Right renal cortex interstitium (tissue), 3 donors: ENCODE measurements around the gene KDM5A. TPM values are rescaled to one million over a fixed set of nuclear protein-coding genes. Genes with fewer than 3 reads are reported as not detected.
"Not testable (repeated sequence)": the region's sequence is repeated elsewhere in the genome, so short reads cannot be mapped to it uniquely, and the experiment has no call there.

Experiments
- DNase-seq, 3 donors: peaks; one replicate each; pipeline ENCODE4 v3.0.0-alpha.2; 2013; ENCODE audit warnings: low read depth in 3 of 3, low spot score in 2 of 3
- polyA plus RNA-seq, 3 donors: library from polyadenylated mRNA; unstranded; fragments of 120-200 nt; gene quantifications; one replicate each; pipeline ENCODE4 v1.2.1, GENCODE V29; 2013; ENCODE audit not compliant: insufficient read length in 3 of 3

KDM5A gene
- polyA plus RNA-seq, 3 donors, result 44.1 to 47.4 (median 44.2) TPM

DNA sequence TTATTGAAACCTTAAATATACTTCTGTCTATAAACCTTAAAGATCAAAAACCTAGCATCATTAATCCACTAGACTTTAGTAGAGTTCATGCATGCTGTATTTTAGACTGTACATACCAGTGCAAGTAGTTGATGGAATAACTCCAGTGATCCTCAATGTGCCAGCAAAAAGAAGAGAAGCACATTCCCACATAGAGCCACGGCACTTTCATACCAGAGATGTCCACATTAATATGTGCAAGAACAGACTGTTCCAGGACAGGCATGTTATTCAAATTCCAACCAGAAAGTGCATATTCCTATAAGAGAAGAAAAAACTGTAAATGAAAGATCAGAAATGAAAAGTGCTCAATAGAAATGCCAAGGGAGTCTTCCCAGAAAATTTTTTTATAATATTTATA is 55.0 kb downstream of the KDM5A start:
- DNase-seq, result no peak

DNA sequence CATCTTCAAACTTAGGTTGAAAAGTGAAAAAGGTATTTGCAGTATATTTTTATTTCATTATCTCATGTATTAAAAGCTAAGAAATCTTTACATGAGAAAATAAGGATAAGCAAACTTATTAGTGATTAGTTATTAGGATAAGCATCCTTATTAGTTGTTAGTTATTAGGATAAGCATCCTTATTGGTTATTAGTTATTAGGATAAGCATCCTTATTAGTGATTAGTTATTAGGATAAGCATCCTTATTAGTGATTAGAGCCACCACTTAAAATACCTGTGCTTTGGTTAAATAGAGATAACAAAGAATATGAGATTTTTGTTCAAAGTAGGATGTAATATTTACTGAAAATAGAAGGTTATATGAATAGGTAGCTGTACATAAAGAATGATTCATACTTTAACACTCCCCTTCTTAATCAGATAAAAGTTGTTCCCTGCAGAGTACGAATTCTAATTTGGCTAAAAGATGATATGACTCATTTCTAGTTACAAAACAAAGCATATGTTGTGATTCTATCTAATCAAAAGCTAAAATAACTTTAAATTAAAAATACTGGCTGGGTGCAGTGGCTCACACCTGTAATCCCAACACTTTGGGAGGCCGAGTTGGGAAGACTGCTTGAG is 56.4 kb downstream of the KDM5A start:
- no peak for DNase-seq

DNA sequence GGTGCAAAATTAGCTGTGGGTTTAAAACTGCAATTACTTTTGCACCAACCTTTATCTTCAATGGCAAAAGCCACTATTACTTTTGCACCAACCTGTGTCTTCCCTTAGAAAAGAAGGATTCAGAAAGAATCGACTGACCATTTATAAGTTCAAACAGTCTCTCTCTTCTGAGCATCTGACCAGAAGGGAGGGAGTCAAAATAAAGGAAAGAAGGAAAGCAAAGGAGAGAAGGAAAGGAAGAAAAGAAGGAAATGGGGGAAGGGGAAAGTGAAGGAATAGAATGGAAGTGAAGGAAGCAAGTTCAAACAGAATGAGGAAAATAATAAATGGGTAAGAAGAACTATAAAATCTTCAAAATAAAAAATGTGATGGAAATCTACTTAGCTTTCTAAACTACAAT is 57.8 kb downstream of the KDM5A start:
- no peak for DNase-seq

DNA sequence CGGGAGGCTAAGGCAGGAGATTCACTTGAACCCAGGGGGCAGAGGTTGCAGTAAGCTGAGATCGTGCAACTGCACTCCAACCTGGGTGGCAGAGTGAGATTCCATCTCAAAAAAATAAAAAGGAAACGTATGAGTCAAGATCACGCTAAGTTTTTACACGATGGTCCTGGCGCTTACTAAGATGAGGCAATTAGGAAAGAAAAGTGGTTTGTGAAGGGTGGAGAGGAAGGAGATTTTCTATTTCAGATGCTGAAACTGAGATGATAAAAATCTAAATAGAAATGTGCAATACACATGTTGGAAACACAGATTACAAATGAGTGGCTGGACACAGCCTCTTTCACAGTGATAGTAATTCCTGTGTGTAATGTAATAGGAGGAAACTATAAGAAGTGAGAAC is 63.2 kb downstream of the KDM5A start:
- no peak for DNase-seq

DNA sequence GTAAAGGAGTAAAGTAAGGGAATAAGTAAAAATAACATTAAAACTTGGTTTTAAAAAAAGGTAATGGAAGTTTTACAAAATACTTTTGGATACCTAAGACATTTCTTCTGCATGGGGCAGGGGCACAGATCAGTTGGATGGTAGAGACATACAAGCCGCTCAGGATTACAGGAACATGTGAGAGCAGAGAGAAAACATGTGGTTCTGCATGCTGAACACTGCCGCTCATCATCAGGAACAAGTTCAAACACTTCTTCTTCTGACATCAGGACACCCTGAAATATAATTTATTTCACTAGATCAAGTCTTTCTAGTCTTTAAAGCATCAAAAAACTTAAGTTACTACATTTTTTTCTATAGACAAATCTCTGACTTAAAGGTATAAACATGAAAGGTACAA is 65.6 kb downstream of the KDM5A start:
- no peak for DNase-seq

DNA sequence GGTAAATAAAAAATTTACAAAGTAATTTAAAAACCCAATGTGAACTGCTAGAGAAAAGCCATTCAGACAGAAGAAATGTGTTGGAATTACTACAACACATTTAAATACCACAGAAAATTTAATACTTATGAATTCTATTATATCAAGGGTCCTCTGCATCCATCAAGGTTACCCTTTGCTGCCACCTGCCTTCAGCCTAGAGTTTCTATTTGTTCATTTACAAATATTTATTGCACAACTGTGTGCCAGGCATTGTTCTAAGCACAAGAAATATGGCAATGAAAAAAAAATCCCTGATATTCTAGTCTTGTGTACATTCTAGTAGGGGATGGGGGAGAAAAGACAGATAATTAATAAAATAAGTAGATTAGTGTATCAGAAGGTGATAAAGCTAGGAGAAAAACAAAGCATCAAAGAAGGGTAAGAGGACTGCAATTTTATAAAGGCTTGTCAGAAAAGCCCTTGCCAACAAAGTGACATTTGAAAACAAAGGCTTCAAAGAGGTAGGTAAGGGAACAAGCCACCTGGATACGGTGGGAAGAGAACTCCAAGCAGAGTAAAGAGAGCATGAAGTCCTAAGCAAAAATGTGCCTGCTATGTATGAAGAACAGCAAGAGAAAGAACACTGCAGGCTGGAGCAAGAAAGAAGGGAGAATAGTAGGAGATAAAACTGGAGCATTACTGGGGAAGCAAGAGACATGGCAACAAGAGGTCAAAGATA is 67.4 kb downstream of the KDM5A start:
- DNase-seq, result no peak

DNA sequence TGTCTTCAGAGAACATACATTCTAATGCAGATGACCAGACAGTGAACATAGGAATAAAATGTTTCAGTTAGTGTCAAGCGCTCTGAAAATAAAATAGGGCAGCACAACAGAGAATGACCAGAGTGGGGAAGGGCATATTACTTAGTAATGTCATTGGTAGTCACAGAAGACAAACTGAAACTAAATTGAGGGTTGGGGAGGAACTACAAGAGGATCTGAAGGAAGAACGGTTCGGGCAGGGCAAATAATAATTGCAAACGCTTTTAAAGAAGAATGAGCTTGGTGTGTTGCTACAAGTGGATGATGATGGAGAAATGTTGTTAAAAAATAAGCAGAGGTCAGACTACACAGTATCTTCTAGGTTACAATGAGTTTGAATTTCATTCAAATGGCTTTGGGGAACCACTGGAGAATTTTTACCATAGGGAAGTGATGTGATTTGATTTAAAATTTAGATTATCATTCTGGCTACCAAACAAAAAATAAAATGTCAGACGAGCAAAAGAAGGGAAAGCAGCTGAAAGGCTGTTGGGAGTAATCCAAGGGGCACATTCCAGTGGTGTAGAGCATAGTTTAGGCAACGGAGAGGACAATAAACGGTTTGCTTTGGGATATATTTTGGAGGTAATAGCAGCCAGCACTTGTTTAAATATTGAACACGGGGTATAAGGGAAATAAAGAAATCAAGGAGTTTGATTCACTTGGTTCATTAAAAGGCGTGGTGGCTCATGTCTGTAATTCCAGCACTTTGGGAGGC is 70.2 kb downstream of the KDM5A start:
- no peak for DNase-seq

DNA sequence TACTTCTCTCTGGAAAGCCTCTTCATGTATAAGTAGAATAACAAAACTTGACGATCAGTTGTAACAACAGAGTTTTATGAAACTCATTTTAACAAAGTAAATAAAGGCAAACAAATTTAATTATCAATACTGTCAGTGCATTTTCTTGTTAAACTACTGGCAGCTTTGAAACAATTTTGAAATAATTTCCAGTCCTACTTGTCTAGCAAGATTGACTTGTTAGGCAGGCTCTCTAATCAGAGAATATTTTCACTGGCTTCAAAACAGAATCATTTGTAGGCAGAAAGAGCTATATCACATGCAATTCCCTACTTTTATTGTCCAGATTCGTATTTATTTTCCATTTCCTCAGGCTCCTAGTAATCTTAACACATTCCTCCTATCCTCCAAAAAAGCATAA is 80.6 kb downstream of the KDM5A start:
- DNase-seq, result no peak

DNA sequence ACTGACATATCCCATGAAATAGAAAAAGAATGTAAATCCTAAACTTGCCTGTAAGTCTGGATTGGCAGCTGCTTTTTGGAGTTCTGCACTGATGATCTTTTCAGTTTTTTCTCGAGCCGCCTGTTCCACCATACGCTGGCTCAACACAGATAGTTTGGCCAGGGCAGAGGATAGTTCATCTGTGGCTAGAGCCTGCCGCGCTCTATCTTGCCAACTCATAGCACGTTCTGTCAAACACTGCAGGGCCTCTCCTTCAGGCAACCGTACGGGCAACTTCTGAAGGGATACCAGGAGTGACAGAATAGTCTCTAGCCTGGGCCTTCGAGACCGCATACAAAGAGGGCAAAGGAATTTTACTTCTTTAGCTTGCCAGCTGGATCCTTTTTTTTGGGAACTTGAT is 81.7 kb downstream of the KDM5A start:
- no peak for DNase-seq

DNA sequence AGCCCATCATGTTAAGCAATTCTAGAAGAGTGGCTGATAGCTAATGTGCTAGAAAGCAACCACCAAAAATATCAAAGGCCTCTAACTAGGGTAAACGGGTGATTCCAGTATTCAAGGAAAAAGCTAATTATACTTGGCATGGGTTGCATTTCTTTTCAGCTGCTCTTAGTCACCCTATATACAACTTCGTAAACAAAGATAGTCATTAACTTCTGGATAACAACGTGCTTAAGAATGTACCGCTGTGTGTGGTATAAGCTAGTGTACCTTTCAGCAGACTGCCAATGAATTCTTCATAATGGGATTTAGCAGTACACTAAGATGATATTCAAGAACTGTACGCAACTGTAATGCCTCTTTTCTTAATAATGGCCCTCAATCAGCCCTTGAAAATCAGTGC is 84.3 kb downstream of the KDM5A start:
- DNase-seq, result no peak

DNA sequence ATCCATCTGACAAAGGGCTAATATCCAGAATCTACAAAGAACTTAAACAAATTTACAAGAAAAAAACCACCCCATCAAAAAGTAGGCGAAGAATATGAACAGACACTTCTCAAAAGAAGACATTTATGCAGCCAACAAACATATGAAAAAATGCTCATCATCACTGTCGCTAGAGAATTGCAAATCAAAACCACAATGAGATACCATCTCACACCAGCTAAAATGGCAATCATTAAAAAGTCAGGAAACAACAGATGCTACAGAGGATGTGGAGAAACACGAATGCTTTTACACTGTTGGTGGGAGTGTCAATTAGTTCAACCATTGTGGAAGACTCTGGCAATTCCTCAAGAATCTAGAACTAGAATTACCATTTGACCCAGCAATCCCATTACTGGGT is 86.4 kb downstream of the KDM5A start:
- not testable (repeated sequence) for DNase-seq

DNA sequence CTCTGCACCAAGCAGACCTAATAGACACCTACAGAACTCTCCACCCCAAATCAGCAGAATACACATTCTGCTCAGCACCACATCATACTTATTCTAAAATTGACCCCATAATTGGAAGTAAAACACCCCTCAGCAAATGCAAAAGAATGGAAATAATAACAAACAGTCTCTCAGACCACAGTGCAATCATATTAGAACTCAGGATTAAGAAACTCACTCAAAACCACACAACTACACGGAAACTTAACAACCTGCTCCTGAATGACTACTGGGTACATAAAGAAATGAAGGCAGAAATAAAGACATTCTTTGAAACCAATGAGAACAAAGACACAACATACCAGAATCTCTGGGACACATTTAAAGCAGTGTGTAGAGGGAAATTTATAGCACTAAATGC is 89.0 kb downstream of the KDM5A start:
- not testable (repeated sequence) for DNase-seq

DNA sequence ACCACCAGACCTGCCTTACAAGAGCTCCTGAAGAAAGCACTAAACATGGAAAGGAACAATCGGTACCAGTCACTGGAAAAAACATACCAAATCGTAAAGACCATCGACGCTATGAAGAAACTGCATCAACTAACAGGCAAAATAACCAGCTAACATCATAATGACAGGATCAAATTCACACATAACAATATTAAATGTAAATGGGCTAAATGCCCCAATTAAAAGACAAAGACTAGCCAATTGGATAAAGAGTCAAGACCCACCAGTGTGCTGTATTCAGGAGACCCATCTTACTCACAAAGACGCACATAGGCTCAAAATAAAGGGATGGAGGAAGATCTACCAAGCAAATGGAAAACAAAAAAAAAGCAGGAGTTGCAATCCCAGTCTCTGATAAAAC is 89.6 kb downstream of the KDM5A start:
- not testable (repeated sequence) for DNase-seq

DNA sequence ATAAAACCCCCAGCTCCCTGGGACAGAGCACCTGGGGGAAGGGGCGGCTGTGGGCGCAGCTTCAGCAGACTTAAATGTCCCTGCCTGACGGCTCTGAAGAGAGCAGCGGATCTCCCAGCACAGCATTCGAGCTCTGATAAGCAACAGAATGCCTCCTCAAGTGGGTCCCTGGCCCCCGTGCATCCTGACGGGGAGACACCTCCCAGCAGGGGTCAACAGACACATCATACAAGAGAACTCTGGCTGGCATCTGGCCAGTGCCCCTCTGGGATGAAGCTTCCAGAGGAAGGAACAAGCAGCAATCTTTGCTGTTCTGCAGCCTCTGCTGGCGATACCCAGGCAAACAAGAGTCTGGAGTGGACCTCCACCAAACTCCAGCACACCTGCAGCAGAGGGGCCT is 91.1 kb downstream of the KDM5A start:
- DNase-seq, result not testable (repeated sequence)

DNA sequence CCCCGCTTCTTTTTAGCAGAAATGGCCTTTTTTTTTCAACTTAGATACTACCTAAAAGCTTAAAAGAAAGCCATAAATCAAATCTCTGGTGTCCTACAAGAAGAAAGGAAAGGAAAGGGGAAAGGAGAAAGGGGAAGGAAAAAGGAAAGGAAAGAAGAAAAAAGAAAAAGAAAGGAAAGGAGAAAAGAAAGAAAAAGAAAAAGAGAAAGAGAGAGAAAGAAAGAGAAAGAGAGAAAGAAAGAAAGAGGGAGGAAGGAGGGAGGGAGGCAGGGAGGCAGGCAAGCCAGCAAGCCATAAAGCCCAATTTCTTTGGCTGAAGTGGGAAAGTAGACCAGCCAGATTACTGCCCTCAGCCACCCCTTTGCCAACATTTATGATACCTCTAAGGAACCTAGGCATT is 94.0 kb downstream of the KDM5A start:
- DNase-seq, result no peak

DNA sequence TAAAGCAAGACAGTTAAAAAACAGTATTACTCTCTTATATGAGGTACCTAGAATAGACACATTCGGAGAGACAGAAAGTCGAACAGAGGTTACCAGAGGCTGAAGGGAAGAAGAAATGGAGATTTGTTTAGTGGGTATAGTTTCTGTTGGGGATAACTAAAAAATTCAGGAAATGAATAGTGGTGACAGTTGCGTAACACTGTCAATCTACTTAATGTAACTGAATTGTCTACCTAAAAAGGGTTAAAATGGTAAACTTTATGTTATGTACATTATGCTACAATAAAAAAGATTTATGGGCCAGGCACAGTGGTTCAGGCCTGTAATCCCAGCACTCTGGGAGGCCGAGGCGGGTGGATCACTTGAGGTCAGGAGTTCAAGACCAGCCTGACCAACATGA is 95.9 kb downstream of the KDM5A start:
- no peak for DNase-seq

DNA sequence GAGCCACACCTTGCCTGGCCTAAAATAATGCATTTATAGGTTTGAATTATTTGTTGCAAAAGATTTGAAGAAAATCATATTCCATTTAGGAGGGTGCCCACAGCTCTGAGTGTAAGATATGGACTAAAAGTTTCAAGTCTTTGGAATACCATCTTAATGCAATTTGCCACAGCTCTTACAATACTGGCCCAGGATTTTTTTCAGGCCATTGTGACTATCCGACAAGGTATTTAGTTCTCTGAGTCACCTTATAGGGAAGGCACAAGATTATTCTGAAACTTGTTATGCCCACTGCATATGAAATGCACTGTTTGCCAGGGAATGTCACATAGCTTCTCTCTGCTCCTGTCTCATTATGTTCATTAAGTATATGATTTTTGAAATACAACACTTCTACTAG is 96.9 kb downstream of the KDM5A start:
- no peak for DNase-seq

DNA sequence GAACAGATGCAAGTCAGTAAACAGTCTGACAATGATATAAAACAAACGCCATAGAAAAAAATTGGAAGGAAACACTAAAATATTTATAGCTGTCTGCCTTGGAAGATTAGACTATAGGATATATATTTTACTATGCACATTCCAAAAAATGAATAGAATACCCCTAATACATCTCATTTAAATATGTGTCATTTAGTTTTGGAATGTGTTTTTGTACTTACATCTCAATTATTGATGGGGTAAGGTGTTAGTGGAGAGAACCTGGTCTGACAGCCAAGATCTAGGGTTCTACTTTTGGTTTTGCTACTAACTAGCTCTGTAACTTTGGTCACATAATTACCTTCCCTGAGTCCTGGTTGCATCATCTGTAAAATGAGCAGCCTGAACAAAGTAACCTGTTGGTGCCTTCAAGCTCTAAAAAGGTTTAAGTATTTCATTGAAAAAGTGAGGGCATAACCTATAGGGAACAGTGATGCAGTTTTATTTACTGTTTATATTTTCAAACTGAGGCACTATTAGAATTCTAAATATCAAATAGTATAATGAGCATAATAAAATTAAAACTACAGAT is 97.9 kb downstream of the KDM5A start:
- DNase-seq, result no peak

DNA sequence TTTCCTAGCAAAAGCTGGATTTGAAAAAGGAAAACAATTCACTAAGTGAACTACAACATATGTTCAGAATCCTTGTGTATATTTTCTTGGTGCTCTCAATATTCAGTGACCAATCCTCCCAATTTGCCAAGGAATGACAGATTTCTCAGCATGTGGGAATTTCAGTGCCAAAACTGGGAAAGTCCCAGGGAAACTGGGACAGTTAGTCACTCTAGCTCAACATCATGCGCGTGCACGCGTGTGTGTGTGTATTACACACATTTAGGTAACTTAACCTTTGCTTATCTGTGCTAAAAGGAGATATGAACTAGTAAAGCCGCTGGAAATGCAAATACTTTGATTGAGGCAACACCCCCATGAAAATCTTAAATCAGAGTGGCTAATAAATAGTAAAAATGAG is 100.4 kb downstream of the KDM5A start:
- DNase-seq, result no peak

DNA sequence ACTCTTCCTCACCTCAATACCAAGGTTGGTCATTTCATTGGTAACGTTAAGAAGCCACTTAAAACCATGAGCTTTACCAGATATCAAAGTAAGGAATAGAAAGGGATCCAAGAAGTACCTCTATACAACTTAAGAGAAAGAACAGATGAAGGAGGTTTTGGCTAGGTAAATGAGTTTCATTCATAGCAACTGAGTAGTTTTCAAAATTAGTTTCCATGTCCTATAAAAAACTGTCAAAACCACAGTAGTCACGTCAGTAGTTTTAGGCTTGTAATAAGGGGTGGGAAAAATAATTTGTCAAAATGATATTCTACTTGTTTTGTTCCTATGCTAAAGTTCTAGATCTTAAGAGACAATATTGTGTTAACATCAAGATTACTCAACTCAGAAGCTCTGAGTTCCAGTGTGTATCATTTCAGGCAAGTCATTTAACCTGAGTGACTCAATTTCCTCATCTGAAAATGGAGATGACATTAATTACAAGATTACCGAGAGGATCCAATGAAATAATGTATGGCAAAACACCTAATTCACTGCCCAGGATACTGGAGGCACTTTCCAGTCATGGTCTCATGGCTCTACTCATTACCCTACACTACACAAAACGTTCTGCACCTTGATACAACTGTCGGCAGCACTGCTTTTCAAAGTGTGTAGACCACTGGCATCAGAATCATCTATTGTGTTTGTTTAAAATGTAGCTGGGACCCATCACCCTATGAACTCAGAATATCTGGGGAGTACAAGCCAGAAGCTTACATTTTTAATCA is 102.4 kb downstream of the KDM5A start:
- DNase-seq, result no peak

DNA sequence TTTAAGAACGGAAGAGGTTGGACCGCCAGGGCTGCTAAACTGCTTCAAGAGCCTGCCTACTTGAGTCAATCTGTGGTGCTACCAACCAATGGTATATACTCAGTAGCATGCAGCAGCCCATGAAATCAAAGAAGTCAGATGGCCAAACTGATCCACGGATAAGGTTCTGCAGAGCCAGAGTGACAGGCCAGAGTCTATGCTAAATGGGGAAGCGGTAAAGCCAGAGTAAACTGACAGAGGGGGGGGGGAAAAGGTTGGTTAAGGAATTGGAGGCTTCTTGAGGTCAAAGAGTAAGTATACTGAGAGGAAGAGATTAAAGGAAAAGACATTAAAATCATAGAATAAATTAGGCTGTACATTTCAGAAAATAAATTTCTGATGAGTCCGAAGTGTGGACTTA is 111.1 kb downstream of the KDM5A start:
- no peak for DNase-seq
